Panc1 (cell line): ENCODE measurements around the gene ZBTB25.

Experiments
- POLR2AphosphoS5 ChIP-seq: IDR thresholded peaks from 2 replicates; pipeline ENCODE4 v1.6.1; 2012; ENCODE audit warnings: mild to moderate bottlenecking, low read depth, low read length, moderate library complexity
- TCF7L2 ChIP-seq: IDR thresholded peaks from 2 replicates; pipeline ENCODE4 v1.6.1; 2011; ENCODE audit warnings: mild to moderate bottlenecking, low read depth, low read length, inconsistent platforms
- TF ChIP-seq, protein P1 (sequence below): fragments of 450-650 bp; IDR thresholded peaks from 2 replicates; pipeline ENCODE4 v1.5.1; 2017; ENCODE audit warnings: mild to moderate bottlenecking
- TF ChIP-seq, protein P2 (sequence below), 2 experiments: IDR thresholded peaks; 2 replicates each; pipeline ENCODE4 v1.6.1; 2011 to 2012; ENCODE audit warnings: low read depth in 2 of 2, control low read depth in 1 of 2, low read length in 1 of 2, mild to moderate bottlenecking in 1 of 2, moderate library complexity in 1 of 2; ENCODE audit not compliant: insufficient read depth in 1 of 2

DNA sequence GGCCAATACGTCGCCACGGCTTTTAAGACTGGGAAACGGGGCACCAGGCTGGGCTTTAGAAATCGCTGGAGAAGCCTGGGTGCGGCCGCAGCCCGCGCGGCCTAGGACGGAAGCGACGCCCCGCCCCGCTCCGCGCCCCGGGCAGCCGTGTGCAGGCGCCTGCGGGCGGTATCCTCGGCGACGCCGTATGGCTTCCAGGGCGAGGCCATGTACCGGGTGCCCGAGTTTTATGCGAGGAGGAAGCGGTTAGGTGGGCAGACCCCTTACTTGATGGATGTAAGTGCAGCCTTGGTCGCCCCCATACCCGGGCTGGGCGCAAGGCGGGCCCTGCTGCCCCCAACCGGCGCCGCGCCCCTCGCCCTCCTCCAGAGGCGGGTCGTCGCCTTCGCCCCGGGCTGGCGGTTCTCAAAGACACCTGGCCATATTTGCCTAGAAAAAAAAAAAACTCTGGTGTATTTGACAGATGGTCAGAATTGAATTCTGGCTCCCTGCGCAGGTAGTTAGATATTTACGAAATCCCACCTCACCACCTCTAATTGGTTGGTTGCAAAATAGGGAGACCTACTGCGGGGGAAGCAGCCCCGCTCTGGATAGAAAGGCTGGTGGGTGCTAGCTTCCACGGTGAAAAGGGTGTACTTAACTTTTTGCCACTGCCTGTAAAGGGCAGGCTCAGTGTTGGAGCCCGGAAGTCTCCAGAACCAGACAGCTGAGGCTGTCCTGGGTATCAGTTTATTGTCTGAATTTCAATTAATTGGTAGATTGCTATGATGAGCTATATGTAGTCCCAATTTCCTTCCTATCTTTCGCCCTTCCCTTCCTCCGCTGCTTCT, 46.4 kb upstream of the ZBTB25 start, which contains the start of gene PPP1R36:
- TF ChIP-seq, protein P1, sequence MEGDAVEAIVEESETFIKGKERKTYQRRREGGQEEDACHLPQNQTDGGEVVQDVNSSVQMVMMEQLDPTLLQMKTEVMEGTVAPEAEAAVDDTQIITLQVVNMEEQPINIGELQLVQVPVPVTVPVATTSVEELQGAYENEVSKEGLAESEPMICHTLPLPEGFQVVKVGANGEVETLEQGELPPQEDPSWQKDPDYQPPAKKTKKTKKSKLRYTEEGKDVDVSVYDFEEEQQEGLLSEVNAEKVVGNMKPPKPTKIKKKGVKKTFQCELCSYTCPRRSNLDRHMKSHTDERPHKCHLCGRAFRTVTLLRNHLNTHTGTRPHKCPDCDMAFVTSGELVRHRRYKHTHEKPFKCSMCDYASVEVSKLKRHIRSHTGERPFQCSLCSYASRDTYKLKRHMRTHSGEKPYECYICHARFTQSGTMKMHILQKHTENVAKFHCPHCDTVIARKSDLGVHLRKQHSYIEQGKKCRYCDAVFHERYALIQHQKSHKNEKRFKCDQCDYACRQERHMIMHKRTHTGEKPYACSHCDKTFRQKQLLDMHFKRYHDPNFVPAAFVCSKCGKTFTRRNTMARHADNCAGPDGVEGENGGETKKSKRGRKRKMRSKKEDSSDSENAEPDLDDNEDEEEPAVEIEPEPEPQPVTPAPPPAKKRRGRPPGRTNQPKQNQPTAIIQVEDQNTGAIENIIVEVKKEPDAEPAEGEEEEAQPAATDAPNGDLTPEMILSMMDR: no peak
- TF ChIP-seq POLR2AphosphoS5: no peak
- no peak for TF ChIP-seq TCF7L2
- TF ChIP-seq, protein P2, sequence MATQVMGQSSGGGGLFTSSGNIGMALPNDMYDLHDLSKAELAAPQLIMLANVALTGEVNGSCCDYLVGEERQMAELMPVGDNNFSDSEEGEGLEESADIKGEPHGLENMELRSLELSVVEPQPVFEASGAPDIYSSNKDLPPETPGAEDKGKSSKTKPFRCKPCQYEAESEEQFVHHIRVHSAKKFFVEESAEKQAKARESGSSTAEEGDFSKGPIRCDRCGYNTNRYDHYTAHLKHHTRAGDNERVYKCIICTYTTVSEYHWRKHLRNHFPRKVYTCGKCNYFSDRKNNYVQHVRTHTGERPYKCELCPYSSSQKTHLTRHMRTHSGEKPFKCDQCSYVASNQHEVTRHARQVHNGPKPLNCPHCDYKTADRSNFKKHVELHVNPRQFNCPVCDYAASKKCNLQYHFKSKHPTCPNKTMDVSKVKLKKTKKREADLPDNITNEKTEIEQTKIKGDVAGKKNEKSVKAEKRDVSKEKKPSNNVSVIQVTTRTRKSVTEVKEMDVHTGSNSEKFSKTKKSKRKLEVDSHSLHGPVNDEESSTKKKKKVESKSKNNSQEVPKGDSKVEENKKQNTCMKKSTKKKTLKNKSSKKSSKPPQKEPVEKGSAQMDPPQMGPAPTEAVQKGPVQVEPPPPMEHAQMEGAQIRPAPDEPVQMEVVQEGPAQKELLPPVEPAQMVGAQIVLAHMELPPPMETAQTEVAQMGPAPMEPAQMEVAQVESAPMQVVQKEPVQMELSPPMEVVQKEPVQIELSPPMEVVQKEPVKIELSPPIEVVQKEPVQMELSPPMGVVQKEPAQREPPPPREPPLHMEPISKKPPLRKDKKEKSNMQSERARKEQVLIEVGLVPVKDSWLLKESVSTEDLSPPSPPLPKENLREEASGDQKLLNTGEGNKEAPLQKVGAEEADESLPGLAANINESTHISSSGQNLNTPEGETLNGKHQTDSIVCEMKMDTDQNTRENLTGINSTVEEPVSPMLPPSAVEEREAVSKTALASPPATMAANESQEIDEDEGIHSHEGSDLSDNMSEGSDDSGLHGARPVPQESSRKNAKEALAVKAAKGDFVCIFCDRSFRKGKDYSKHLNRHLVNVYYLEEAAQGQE (IDR thresholded peaks at IDR 0.05; ENCODE audit: insufficient read depth in 1 of 2, low read depth in 2 of 2, low read length in 1 of 2): no peak
